GM12892 (cell line): ENCODE results near the gene VSX2.

ENCODE experiments used
- POLR2A ChIP-seq: IDR thresholded peaks from 2 replicates; pipeline ENCODE4 v1.6.1; 2011; ENCODE audit warnings: low read depth, low read length, control low read depth
- POLR2AphosphoS5 ChIP-seq: IDR thresholded peaks from 2 replicates; pipeline ENCODE4 v1.6.1; 2011; ENCODE audit warnings: low read depth, low read length, control low read depth

DNA sequence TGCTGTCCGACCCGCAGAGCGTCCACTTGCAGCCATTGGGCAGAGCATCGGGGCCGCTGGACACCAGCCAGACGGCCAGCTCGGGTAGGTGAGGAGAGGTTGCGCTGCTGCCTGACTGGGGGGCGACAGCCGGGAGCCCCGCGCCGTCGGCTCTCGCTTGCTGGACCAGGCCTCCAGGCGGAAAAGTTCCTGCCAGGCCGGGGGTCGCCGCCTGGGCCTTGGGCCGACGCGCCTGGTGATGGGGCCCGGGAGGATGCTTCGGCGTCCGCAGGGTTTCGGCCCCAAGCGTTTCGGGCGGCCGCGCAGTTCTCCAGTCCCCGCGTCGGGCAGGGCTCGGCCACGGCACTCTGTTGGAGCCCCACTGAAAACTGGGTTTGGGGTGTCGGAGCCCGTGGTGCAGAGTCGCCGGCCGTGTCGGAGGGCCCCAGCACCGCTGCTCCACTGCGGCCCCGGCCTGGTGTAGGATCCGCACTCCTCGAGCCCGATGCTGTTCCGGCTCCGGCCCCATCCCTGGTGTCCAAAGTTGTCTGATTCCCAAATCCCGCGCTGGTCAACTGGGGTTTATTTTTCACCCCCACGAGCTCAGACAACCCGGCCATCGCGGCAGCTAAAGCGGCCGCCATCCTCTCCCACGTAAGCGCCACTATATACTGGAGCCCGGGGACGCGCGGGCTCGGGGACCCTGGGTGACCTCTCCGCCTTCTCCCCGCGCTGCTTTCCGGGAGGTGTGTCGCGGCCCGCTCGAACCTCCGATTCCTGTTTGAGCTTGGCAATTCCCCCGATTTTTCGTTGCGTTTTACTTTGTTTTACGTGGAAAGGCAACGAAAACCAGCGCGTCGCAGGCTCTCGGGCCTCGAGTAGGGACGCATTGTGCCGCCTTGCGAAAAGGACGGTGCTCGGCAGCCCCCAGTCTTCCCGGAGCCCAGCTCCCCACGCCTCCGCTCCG is 872 bp downstream of the VSX2 start:
- TF ChIP-seq POLR2A (no peak), POLR2AphosphoS5 (no peak)
